GM18861 (cell line): ENCODE data around the gene KLF11.

Experiments
- ATAC-seq: cut with Tn5 transposase; IDR thresholded peaks from one replicate; pipeline ENCODE4 v1.9.1; 2021; ENCODE audit not compliant: unreplicated experiment

KLF11 gene

GRCh38 chr2:10043256-10043905, at the start of gene KLF11:
Gene KLF11 (plus strand): TSS chr2:10043550. CDS start chr2:10043717, 167 bp downstream.
- ATAC-seq, result peak; percentile 47

- no peak for ATAC-seq
Observed at GRCh38 chr2:9994462-9994861, 48.9 kb upstream of the KLF11 start.

GRCh38 chr2:9995059-9995458, 48.3 kb upstream of the KLF11 start:
- ATAC-seq, result no peak

- no peak for ATAC-seq
Observed at GRCh38 chr2:9996321-9996720, 47.0 kb upstream of the KLF11 start.

GRCh38 chr2:9997936-9998335, 45.4 kb upstream of the KLF11 start:
- no peak for ATAC-seq

GRCh38 chr2:9998916-9999654, 44.3 kb upstream of the KLF11 start:
- ATAC-seq, result no peak

- no peak for ATAC-seq
Observed at GRCh38 chr2:9999693-10000092, 43.7 kb upstream of the KLF11 start.

- ATAC-seq, result no peak
Observed at GRCh38 chr2:10000541-10000940, 42.8 kb upstream of the KLF11 start.

- no peak for ATAC-seq
Observed at GRCh38 chr2:10001586-10001985, 41.8 kb upstream of the KLF11 start.

GRCh38 chr2:10002109-10002508, 41.2 kb upstream of the KLF11 start:
- no peak for ATAC-seq

GRCh38 chr2:10002681-10003080, 40.7 kb upstream of the KLF11 start:
- ATAC-seq, result no peak

- ATAC-seq, result no peak
Observed at GRCh38 chr2:10003206-10004125, 39.9 kb upstream of the KLF11 start.

- ATAC-seq, result no peak
Observed at GRCh38 chr2:10004401-10004800, 38.9 kb upstream of the KLF11 start.

GRCh38 chr2:10004836-10005235, 38.5 kb upstream of the KLF11 start:
- ATAC-seq, result no peak

- no peak for ATAC-seq
Observed at GRCh38 chr2:10005461-10006235, 37.7 kb upstream of the KLF11 start.

GRCh38 chr2:10006236-10007161, 36.9 kb upstream of the KLF11 start:
- no peak for ATAC-seq

GRCh38 chr2:10007435-10007834, 35.9 kb upstream of the KLF11 start:
- no peak for ATAC-seq

GRCh38 chr2:10007921-10008808, 35.2 kb upstream of the KLF11 start:
- ATAC-seq, result no peak

GRCh38 chr2:10008809-10009176, 34.6 kb upstream of the KLF11 start:
- ATAC-seq, result no peak
